Kidney (tissue), 14 donors: Measurements from ENCODE around the gene ANKRD33. TPM values are rescaled to one million over a fixed set of nuclear protein-coding genes. Genes with fewer than 3 reads are reported as not detected.

Experiments
- DNase-seq, 5 donors: peaks; one replicate each; pipeline ENCODE4 v3.0.0-alpha.2; 2013 to 2020
- FAIRE-seq: peaks from 2 replicates; lab custom pipeline; 2012; peaks lifted over from hg19 to GRCh38; lab: Jason Lieb, UNC
- H3K27ac ChIP-seq, 2 donors: one replicate each; pipeline ENCODE4 v1.7.0; 2013; ENCODE audit warnings: low read depth in 2 of 2, low read length in 2 of 2, inconsistent platforms in 1 of 2
- H3K27me3 ChIP-seq: one replicate; pipeline ENCODE4 v1.7.1; 2013; ENCODE audit warnings: low read length, inconsistent platforms; ENCODE audit not compliant: control insufficient read depth, insufficient read depth
- H3K36me3 ChIP-seq, 3 donors: one replicate each; pipeline versions ENCODE4 v1.7.0 to v1.7.1; 2013; ENCODE audit warnings: low read length in 3 of 3, control low read depth in 1 of 3, inconsistent platforms in 1 of 3; ENCODE audit not compliant: insufficient read depth in 3 of 3, control insufficient read depth in 2 of 3
- H3K4me1 ChIP-seq, 3 donors: one replicate each; pipeline versions ENCODE4 v1.7.0 to v1.7.1; 2013; ENCODE audit warnings: low read length in 3 of 3, inconsistent platforms in 1 of 3, low read depth in 1 of 3; ENCODE audit not compliant: control insufficient read depth in 2 of 3, insufficient read depth in 2 of 3
- H3K4me3 ChIP-seq, 3 donors: one replicate each; pipeline versions ENCODE4 v1.7.0 to v1.8.1; 2013; ENCODE audit warnings: low read length in 3 of 3, control low read depth in 1 of 3, inconsistent platforms in 1 of 3
- H3K9ac ChIP-seq, 3 donors: one replicate each; pipeline versions ENCODE4 v1.7.0 to v1.7.1; 2013; ENCODE audit warnings: low read length in 3 of 3, control low read depth in 1 of 3, inconsistent platforms in 1 of 3
- H3K9me3 ChIP-seq, 3 donors: one replicate each; pipeline versions ENCODE4 v1.7.0 to v1.7.1; 2013; ENCODE audit warnings: low read length in 3 of 3, control low read depth in 1 of 3, inconsistent platforms in 1 of 3; ENCODE audit not compliant: control insufficient read depth in 2 of 3, insufficient read depth in 1 of 3
- intact Hi-C: fragments of 100-400 bp; cut with DNase I; formaldehyde crosslinking; loops from one replicate; pipeline ENCODE4 v1.11.1; 2022
- polyA plus RNA-seq: library from polyadenylated mRNA; stranded (reverse); fragments of 350-450 nt; fragmentation: Illumina TruSeq; extraction: RNeasy Lipid Tissue Mini Kit (QIAGEN cat#74804); gene quantifications from one replicate; pipeline ENCODE4 v1.2.3, GENCODE V29; 2014; ENCODE audit warnings: low read depth, low replicate concordance; ENCODE audit not compliant: insufficient read depth
- total RNA-seq: library from RNA; stranded (reverse); fragmentation: NEBNext Ultra II Directional; extraction: Animal tissue kit (Norgen Biotek cat#: 25700); gene quantifications from one replicate; pipeline ENCODE4 v1.2.1, GENCODE V29; 2021
- TF ChIP-seq, protein P1 (sequence below): IDR thresholded peaks from 3 replicates; pipeline ENCODE4 v1.5.1; 2012; ENCODE audit warnings: mild to moderate bottlenecking, moderate library complexity, borderline replicate concordance; ENCODE audit not compliant: insufficient read depth; ENCODE audit errors: extremely low read depth
- donor health status: control.
- donor health status: control.
- donor health status: control.
- donor health status: control.
- donor health status: control.
- donor health status: DM: yes; HTN: yes; CAD: no.
- donor health status: Normal renal cell carcinoma (clear cell type).

ANKRD33 gene
- total and polyA plus RNA-seq, 2 donors from 2014 or later, result not detected

DNA sequence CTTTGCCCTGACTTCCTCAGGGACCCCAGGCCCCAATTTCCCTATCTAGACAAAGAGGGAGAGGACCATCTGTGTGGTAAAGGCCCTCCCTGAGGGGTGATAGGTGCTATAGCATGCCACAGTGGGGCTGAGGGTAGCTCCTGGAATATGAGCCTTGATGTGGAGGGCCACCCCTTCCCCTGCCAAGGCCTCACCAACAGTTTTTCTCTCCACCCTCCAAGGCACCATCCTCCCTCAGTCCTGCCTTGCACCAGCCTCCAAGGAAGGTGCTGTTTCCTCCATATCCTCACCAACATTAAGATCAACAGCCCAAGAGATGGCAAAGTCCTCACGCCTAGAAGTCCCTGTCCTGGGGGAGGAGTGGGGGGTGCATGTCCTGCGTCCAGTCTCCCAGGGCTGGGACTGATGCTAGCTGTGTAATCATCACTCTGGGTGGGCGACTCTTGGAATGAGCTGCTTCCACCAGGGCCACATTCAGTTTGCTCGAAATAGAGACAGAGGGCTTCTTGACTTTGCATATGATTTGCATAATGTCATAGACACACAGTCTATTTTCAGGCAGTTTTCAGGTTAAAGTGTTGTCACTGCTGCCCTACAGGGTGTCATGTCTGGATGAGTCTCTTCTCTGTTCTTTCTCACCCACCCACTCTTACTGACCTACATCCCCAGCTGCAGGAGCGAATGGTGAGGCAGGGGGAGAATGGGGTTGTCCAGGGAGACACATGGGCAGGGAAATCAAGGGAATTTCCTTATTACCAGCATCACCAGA lies 36.8 kb downstream of the ANKRD33 start:
- intact Hi-C loops, result no loop called here
- H3K27ac ChIP-seq, result peak overlapping the region in 1 of 2 donors; percentile 0

DNA sequence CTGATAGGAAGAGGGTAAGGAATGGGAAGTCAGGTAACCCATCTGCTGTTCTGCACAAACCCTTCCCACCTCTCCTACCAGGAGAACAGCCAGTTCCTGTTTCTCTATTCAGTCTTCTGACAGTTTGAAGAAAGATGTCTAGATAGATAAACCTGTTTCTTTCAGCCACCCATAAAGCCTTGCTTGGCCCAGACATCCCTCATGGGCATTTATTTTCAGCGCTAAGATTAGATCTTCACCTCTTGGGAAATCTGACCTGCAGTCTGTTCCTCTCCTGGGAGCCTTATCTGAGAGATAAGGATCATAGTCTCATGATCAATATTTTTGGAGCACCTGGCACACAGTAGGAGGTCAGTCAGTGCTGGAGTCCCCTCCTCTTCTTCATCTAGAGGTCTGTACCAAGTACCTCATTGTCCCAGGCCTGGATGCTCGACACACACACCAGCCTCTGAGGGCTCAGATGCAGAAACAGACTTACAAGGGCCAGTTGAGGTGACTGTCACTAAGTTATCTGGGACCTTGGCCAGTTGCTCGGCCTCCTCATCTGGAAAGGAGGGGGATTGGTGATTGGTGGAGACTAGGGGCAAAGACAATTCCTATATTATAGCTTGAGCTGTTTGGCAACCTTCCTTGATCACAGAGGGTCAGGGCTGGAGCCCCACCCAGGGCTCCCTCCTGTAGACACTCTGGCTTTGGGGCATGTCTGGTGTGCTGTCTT lies 37.6 kb downstream of the ANKRD33 start:
- H3K27ac ChIP-seq, result peak overlapping the region; percentile 25 to 80
- FAIRE-seq (no peak), DNase-seq (peak in 1 of 5 donors; percentile 13)
- peaks cover 0 to 31% (median 29%) of the 10 kb centered on the region in 3 donors for H3K4me1 ChIP-seq
- no peak overlapping the region for H3K9ac ChIP-seq
- H3K36me3 ChIP-seq, result no peaks in the 10 kb centered on the region
- TF ChIP-seq, protein P1, sequence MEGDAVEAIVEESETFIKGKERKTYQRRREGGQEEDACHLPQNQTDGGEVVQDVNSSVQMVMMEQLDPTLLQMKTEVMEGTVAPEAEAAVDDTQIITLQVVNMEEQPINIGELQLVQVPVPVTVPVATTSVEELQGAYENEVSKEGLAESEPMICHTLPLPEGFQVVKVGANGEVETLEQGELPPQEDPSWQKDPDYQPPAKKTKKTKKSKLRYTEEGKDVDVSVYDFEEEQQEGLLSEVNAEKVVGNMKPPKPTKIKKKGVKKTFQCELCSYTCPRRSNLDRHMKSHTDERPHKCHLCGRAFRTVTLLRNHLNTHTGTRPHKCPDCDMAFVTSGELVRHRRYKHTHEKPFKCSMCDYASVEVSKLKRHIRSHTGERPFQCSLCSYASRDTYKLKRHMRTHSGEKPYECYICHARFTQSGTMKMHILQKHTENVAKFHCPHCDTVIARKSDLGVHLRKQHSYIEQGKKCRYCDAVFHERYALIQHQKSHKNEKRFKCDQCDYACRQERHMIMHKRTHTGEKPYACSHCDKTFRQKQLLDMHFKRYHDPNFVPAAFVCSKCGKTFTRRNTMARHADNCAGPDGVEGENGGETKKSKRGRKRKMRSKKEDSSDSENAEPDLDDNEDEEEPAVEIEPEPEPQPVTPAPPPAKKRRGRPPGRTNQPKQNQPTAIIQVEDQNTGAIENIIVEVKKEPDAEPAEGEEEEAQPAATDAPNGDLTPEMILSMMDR, result no peak
- no peak overlapping the region for H3K4me3 ChIP-seq
- H3K9me3 ChIP-seq, result no peaks in the 10 kb centered on the region
- no peaks in the 10 kb centered on the region for H3K27me3 ChIP-seq
- intact Hi-C loops, result no loop called here

More for the DNA sequence above, 36.8 kb downstream of the ANKRD33 start:
- TF ChIP-seq, protein P1, result no peak
- FAIRE-seq (no peak), DNase-seq (peak in 1 of 5 donors; percentile 26)
- Histone ChIP-seq H3K4me3 (no peak overlapping the region), H3K9ac (no peak overlapping the region), H3K4me1 (peaks cover 0 to 31% (median 29%) of the 10 kb centered on the region in 3 donors), H3K36me3 (no peaks in the 10 kb centered on the region), H3K27me3 (no peaks in the 10 kb centered on the region), H3K9me3 (no peaks in the 10 kb centered on the region)

DNA sequence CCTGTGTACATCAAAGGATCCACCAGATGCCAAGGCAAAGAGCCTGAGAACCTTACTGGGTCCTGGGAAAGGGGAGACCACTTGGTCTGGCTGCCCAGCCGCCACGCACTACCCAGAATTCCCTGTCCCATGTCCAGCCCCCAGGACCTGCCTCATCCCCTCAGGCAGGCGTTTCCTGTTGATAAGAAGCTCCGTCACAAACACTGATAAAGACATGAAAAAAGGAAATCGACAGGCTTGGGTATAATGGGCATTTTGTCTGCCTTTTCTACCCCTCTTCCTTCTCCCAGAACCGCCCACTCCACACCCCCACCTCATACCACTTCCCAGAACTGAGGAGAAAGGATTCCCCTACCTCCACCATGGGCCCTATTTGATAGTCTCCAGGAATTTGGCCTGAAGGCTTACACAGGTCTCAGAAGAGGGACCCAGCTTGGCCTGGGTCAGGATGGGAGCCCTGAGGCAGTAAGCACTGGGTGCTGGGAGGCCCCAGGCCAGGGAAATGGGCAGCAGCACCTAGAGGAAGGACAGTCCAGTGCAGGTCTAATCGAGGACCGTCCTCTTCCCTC lies 38.2 kb downstream of the ANKRD33 start:
- Histone ChIP-seq H3K4me3 (no peak overlapping the region), H3K9ac (peak overlapping the region in 1 of 3 donors; percentile 30), H3K27ac (peak overlapping the region; percentile 48 to 80), H3K9me3 (no peaks in the 10 kb centered on the region), H3K27me3 (no peaks in the 10 kb centered on the region), H3K36me3 (no peaks in the 10 kb centered on the region), H3K4me1 (peaks cover 0 to 29% (median 27%) of the 10 kb centered on the region in 3 donors)
- no peak for FAIRE-seq
- TF ChIP-seq, protein P1, result no peak
- intact Hi-C loops, result no loop called here
- DNase-seq, result peak in 1 of 5 donors; percentile 38
